NCI-H82 treated with DMSO at 0.1 percent for 48 hours (cell line): ENCODE measurements around the gene SMTN.
"Not testable (repeated sequence)": the region's sequence is repeated elsewhere in the genome, so short reads cannot be mapped to it uniquely, and the experiment has no call there.

Source experiments
- DNase-seq: peaks from one replicate; lab custom pipeline; 2025; ENCODE audit not compliant: unreplicated experiment; lab: John Stamatoyannopoulos, UW

The SMTN gene

GRCh38 chr22:31069691-31070314 lies 11.3 kb upstream of the SMTN start:
- not testable (repeated sequence) for DNase-seq

GRCh38 chr22:31073125-31073524 lies 8.0 kb upstream of the SMTN start:
- DNase-seq, result not testable (repeated sequence)

GRCh38 chr22:31073545-31074145 lies 7.5 kb upstream of the SMTN start:
- not testable (repeated sequence) for DNase-seq

GRCh38 chr22:31075961-31076360 lies 5.2 kb upstream of the SMTN start:
- no peak for DNase-seq

- no peak for DNase-seq
These were observed 3.4 kb upstream of the SMTN start for GRCh38 chr22:31077681-31078080.

- DNase-seq, result not testable (repeated sequence)
These were observed 2.7 kb upstream of the SMTN start for GRCh38 chr22:31078389-31078788.

- DNase-seq, result no peak
These were observed 1.9 kb upstream of the SMTN start for GRCh38 chr22:31079095-31079642.

- no peak for DNase-seq
These were observed 812 bp upstream of the SMTN start for GRCh38 chr22:31080164-31080847.

- DNase-seq, result no peak
These were observed 966 bp downstream of the SMTN start for GRCh38 chr22:31081963-31082605.

- DNase-seq, result peak; percentile 31
These were observed 1.7 kb downstream of the SMTN start for GRCh38 chr22:31082606-31083376.

GRCh38 chr22:31083377-31083768 lies 2.3 kb downstream of the SMTN start:
- DNase-seq, result no peak

GRCh38 chr22:31083923-31084810 lies 3.0 kb downstream of the SMTN start:
- no peak for DNase-seq

- DNase-seq, result no peak
These were observed 3.8 kb downstream of the SMTN start for GRCh38 chr22:31084811-31085492.

GRCh38 chr22:31085493-31085824 lies 4.3 kb downstream of the SMTN start:
- DNase-seq, result no peak

- no peak for DNase-seq
These were observed 4.8 kb downstream of the SMTN start for GRCh38 chr22:31085928-31086327.

GRCh38 chr22:31086703-31087330 lies 5.7 kb downstream of the SMTN start:
- DNase-seq, result no peak

GRCh38 chr22:31087744-31088215 lies 6.7 kb downstream of the SMTN start:
- DNase-seq, result no peak

GRCh38 chr22:31088233-31088986 lies 7.3 kb downstream of the SMTN start:
- no peak for DNase-seq
